Activated T-helper 1 cell treated with anti-CD3 and anti-CD28 coated beads, Interleukin-2, amount 50 U/mL, for 16 hours (primary cell): ENCODE results near the gene KRT20.

Experiments
- DNase-seq, 2 donors: peaks; one replicate each; pipeline ENCODE4 v3.0.0-alpha.2; 2020; ENCODE audit warnings: low read depth in 1 of 2, low spot score in 1 of 2

The KRT20 gene

DNA sequence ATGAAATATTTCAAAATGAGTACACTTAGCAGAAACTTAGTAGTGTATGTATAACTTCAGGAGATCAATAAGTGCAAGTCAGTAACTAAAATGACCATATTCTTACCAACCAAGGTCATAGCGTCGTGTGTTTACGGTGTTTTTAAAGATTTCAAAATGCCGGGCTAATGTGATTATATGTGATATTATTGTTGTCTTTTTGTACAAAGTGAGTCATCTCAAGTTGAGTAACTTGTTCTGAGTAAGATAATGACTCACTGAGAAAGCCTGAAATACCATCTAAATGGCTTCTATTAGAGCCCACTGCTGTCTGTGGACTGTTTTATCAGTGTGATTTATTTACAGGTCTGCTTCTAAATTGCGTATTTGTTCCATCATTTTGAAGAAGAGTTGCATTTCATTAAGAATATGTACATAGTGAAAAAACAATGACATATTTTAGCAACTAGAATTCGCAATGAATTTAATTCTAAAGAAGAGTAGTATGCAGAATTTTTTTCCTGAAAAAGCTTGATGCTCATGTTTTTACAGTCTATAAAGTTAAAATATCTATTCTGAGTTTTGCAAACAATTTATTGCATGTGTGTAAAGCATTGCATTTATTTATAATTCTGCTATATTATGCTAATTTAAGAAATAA, 30.7 kb downstream of the KRT20 start:
- no peak for DNase-seq

DNA sequence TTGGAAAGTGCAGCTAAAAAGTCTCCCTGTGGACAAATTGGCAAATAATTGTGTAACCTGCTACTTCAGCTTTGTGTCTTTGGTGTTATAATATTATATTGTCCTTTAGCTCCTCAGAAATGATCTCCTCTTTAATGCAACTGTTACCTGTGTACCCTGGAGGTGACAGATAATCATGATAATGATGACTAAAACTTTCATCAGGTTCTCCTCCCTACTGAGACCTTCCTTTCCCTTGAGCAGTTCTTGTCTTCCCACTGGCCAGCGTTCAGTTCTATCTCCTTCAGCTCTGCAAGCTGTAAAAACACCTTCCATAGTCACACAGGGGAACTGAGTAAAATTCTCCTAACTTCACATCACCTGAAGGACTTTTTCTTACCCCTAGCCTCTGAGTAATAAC, 32.7 kb downstream of the KRT20 start:
- no peak for DNase-seq

DNA sequence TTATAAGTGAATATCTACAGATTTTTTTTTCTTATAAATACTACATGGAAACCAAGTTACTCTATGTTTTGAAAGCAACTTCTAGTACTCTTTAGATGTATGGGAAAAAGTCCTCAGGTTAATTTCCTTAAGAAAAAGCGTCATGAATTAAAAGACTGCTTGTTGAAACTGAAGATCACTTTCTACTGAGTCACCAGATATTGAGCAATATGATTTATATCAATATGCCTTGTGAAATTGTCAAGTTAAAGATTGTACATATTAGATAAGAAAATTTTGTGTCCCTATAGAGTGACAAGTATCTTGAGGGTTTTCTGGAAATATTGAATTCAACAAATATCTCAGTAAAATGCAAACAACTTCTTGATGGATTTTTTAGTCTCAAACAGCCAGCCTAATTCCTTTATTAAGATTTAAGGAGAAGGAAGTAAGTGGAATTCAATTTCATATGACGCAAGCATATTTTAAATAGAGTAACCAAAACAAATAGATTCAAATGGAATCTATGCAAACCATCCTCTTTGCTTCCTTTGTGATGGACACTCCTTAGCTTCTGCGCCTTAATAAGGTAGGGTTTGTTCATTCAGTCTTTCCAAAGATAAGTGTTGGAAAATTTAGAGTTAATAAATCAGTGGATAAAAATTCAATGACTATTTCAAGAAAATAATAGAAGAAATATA, 34.6 kb downstream of the KRT20 start:
- no peak for DNase-seq

DNA sequence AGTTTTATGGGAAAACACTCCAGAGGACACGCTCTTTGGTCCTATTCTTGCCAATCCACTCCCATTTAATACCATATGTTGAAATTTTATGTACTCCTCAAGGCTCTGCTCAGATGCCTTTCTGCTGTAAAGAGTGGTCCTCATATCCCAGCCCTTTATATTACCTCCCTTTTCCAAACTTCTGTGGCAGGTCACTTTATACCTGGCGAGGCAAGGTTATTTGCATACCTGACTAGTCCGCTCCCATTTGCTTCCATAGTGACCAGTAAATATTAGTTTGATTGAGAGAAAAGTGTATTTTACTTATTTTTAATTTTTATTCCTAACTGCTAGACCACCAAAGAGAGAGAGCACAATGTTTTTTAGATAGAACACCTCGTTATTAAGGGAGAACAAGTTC, 35.3 kb downstream of the KRT20 start:
- no peak for DNase-seq

DNA sequence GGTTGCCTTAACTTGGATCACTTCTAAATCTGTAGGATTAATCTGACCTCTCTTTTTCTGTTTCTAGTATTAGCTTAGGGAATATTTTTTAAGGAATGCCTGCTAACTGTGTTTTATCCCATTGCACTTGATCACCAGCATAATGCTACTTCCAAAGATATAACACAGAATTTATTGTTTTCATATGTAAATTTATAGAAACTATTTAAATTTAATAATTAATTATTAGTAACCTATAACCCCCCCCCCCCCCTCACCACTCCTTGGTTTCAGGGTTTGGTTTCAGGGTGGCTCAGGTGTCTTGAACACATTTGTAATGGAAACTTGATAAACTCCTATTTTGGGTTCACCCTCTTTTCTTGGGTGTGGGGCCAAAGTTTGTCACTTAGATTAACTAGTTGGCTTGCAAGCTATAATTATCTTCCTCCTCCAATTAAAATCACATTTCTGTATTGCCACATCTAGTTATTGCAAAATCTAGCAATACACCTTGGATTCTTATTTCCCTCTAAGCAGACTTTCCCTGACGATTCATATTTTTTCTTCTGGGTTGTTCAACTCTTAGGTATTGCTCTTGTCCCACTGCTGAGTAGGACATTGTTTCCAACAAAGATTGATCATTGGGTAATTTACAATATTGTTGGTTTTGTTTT, 36.3 kb downstream of the KRT20 start:
- DNase-seq: no peak

DNA sequence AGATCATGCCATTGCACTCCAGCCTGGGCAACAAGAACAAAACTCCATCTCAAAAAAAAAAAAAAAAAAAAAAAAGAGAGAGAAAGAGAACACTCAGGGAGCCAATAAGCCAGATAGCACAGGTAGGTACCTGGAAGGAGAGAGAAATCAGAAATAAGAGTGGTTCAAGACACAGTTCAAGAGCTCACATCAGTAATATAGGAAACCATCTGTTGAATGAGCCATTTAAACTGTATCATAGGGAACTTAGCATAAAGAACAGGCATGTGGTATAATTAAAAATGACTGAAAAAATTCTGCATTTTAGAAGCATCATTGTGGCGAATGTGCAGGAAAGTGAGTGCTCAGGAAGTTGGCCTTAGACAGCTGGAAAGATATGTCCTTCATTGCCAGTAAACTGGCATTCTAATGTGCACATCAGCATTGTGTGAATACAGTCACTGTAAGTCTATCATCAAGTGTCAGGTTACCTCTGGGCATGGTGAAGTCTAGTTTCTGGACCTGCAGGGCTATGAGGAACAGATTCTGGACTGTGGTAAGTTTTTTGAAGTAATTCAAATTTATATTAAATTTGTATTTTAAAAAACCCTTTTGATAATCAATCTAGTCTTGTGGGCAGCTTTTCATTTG, 38.4 kb downstream of the KRT20 start:
- no peak for DNase-seq

DNA sequence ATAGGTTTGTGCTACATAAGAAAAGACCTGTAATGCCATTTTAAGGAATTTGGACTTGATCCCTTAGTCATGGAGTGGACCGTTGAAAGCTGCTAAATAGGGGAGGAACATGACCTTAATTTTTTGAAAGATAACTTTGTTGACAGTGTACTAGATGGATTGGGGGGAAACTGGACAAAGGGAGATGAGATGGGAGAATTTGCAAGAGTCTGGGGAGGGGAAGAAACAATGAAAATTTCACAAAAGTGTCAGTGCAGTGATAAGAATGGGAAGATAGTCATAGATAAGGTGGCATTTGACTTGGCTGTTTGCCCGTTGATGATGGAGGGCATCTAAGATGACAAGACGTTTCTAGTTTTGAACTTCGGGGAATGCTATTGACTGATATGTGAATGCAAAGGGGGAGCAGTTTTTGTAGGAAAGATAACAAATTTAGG, 40.4 kb downstream of the KRT20 start:
- DNase-seq: no peak

DNA sequence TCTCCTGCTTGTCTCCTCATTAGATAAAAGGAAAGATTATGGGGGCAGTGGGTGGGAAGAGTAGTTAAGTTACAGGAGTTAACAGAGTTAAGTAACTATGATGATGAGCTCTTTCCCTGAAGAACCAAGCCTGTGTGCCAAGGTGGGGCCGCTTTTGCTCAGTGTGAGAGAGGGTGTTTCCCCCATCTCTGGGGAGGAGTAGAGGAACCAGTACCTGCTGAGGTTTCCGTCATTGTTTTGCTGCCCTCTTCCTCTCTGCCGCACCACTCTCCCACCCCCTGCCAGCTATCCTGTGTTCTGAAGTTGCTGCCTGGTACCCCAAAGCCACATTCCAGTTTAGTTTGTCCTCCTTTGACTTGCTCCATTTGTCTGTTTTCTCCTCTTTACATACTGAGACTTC, 41.8 kb downstream of the KRT20 start:
- DNase-seq: no peak

DNA sequence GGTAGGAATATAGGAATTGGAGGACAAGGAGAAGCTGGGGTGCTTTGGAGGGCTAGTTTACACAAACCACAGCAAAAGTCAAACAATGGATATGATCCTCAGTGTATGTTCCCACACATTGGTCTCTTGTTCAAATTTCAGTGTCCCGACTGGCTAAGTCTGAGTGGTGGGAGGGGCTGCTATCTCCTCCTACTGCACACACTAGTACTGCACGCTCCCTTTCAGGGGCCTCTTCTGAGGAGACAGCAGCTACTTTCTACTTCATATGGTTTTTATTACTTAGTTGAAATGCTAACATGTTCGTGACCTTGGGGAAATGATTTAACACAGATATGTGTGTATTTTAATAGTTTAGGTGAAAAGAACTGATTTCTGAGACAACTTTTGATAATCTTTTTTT, 43.8 kb downstream of the KRT20 start:
- DNase-seq: no peak

DNA sequence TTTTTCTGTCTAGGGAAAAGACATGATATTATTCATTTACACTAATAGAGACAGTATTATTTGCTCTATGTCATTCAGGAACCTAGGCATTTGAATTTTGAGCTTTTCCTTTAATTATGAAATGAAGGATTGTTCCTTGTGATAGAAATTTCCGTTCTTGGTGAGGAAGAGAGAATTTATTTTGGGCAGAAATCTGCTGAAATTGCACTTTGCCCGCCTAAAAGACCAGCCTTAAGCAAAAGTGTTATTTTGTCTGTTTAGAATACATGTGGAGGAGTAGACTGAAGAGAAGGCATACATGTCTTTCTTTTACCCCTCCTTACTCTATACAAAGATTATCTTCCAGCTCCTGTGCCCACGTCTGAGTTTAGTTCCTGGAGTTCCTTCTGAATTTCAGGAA, 45.8 kb downstream of the KRT20 start:
- no peak for DNase-seq

DNA sequence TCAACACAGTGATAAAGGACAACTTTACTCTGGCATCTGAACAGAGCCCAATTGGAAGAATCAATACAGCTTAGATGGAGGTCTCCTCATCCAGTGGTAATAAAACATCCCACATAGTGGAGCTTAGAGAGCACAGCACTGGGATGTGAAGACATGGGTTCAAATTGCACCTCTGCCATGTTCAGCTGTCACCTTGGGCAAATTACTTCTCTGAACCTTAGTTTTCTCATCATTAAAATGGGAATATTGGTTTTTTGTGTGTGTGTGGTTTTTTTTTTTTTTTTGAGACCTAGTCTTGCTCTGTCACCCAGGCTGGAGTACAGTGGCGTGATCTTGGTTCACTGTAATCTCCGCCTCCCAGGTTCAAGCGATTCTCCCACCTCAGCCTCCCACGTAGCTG, 49.0 kb downstream of the KRT20 start:
- DNase-seq: no peak

DNA sequence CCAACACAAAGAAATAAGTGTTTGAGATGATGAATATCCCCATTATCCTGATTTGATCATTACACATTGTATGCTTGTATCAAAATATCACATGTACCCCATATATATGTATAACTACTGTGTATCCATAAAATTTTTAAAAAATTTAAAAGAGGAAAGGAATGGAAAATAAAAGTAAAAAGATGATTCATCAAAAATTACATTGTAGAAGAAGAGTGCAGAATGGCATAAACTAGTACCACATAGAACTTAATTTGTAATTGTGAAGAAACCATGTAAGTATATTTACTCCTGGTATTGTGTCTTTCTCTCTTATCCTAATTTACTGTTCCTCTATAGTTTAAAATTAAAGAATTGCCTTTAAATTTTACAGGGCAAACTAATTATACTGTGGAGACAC, 51.2 kb downstream of the KRT20 start:
- no peak for DNase-seq

DNA sequence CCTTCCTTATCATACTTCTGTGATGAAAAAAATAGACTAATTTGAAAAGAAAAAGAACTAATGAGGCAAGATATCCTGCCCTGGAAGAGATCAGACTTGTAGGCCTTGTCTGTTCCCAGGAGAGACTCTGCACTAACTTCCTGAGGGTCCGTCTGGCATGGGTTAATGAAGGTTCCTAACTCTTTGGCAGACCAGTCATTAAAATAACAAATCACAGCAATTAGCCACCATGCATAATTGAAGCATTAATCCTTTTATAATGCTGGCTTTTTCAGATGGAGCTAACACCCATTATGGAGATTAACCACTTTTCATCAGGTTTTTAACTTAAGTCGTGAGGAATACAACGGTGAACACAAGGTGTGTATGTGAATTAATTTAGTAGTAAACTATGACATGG, 52.2 kb downstream of the KRT20 start:
- DNase-seq: no peak

DNA sequence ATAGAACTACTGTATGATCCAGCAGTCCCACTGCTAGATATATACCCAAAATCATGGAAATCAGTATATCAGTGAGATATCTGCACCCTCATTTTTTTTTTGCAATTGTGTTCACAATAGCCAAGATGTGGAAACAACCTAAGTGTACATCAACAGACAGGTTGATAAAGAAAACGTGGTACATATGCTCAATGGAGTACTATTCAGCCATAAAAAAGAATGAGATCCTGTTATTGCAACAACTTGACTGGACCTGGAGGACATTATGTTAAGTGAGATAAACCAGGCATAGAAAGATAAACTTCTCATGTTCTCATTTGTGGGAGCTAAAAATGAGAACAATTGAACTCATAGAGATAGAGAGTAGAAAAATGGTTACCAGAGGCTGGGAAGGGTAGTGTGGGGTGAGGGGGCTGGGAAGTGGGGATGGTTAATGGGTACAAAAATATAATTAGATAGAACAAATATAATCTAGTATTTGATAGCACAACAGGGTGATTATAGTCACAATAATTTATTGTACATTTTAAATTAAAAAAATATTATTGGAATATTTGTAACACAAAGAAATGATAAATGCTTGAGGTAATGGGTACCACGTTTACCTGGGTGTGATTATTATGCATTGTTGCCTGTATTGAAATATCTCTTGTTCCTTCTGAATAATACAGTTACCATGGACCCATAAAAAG, 54.8 kb downstream of the KRT20 start:
- DNase-seq: no peak

DNA sequence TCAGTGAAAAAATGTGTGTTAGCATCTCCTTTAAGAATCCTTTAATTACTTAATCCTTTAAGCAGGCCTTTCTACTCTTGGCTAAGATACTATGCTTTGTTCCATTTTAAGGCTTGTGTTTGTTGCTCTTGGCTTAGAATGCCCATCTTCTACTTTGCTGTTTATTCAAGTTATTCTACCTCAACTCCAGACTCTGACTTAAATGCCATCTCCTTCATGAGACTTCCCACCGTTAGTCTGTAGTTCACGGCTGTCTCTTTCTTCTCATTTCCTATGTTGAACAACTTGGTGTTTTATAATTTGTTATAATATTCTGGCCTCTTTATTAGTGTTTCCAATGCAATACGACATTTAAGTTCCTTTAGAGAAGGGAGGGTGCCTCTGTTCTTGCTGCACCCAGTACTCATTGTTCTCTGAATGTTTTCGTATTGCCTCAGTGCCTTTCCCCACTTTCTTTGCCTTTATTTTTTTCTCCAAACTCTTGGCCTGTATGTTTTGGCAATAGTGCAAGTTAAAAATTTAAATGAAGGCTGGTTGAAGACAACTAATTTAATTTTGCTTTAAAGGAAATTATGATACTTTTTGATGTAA, 56.5 kb downstream of the KRT20 start:
- no peak for DNase-seq

DNA sequence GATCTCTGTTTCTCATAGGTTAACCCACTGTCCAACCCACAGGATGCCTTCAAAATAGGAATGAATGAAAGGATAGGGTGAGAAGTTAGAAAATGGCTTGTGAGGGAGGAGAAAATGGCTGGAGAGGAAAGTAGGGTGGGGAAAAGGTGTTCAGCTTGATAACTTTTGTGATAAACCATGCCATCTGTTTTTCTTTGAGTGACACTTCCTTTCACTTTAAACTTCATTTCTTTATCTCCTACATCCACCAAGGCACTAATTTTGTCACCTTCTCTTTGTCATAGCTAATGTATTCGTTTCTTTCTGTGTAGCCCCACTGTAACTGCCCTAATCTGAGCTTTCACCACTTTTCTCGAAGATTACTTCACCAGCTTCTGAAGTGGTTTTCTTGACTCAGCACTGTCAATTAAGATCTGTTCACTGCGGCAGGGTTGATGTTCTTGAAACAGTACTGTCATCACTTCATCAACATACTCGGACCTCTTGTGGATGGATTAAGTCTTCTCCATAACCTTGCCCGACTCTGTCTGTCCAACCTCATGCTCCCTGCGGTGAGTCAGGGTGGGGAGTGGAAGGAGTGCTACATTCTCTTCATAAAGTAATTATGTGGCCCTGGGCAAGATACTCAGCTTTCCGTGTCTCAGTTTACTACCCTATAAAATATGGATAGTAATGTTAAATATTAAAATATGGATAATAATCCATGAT, 57.1 kb downstream of the KRT20 start:
- no peak for DNase-seq
